ENCODE results near the gene EPS8.

Gene EPS8

DNA sequence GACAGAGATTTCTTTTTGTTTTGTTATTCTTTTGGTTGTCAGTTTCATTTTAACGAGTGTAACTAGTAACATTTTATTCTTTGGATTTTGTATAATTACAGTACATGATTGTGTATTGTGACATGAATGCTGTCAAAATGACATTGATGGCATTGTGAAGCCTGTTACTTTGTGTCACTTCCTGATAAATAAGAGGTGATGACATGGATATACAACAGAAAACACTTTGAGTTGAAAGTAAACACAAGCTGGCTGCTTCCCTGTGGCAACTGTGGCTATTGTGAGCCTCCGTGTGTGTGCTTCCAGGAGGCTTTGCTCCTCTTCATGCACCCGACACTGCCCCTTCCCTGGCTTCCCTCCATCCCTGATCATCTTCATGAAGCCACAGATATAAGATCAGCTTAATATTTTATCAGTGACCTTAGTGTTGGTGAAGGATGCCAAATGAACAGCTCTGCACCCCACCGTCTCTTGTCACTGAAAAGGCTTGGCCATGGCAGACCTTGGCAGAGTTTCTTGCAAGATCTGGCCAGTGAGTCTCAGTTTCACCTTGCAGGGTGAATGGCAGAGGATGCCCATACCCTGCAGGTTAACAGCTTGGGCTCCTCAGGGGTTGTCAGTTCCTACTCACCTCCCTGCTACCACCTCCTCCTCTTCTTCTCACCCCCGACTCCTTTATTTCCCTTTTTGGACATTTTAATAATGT lies 191.9 kb downstream of the EPS8 start:
- no peak for DNase-seq

DNA sequence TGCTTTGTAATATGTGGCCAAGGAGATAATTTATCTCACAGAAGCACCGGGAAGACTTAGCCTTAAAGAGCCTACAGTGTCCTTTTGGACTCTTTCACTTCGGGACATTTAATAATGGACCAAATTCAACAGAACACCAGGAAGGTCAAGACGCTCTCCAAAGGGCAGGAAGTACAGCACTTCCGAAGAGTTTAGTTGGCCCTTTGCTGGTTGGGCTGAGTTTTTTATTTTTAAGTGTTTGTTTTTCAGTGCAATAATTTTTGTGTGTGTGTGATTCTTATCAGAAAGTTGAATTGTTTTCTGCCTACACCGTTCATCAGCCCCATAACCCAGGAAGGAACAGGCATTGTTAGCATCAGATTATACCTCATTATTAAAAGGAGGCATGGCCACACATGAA lies 193.0 kb downstream of the EPS8 start:
- no peak for DNase-seq

DNA sequence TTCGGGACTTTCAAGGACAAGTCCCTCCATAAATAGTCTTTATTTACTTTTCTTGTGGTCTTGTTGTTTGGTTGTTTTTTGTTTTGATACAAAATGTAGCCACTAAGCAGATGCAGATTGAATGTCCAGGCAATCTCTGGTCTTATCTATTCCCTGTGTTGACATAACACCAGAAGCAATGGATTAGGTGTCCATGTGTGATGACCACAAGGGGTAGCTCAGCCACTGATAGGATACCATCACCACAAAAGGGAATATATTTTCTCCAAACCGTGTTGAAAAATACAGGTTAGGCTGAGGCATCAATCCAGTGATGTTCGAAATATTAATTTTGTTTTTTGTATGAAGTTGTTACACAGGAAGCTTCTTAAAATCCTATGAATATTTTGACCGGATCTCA lies 196.3 kb downstream of the EPS8 start:
- DNase-seq = no peak

DNA sequence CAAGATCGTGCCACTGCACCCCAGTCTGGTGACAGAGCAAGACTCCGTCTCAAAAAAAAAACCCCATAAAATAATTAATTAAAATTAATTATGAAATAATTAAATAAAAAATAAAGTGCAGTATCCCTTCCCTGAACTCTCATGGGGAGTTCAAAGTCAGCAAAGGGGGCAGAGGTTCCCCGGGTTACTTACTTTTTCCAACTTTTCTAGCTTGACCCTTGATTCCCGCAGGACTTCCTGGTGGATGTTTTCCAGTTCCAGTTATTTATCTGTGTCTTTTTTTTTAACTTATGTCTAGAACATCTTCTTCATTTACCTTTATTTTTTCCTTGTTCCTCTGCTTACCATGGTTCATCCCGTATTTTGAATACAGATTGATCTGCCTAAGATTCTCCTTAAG lies 197.4 kb downstream of the EPS8 start:
- DNase-seq = no peak

DNA sequence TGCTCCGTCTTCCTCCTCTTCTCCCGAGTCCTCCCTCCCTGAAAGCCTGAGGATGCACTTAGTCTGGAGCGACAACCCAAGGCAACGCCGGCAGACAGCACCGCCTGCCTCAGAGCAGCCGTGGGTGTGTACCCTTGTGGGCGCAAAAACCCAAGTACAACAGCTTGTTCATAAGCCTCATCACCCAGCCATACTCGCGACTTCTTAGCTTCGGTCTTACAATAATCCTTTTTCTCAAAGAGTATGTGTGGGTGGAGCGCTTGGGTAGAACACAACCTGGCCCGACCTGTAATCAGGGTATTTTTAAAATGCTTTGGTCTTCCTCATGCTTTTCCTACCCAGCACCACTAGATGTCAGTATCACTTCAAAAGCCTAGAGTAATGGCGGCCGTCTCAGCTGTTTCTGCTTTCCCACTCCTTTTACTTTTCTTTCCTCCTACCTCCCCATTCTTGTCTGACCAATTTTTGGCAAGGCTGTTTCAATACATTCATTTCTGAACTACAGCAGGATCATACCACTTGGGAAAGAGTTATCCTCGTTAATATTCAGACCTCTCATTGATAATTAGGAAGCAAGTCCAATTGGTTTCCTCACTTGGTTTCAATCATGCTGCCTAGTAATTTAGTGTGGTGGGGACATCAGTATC lies 198.9 kb downstream of the EPS8 start:
- DNase-seq = peak; percentile 28 to 46

DNA sequence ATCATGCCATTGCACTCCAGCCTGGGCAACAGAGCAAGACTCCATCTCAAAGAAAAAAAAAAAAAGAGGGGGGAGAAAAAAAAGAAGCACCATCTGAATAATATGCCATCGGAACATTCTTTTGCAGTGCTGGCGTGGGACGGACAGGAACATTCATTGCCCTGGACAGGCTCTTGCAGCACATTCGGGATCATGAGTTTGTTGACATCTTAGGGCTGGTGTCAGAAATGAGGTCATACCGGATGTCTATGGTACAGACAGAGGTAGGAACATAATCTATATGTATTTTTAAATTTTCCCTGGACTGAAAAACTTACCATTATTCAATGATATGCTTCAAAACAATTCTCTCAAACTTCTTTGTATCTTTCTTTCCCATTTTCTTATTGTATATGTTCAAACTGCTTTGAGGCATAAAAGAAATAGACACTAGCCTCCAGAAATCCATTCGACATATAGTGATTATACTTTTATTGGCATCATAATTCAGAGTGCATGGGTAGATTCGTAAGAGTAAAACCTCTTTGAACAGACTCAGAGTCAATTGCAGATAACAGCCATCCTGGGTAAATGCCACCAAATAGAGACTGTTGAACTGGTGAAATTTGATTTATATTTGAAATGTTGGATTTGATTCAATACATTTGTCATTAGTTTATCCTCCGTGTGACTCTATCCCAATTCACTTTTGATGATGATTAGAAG lies 199.7 kb downstream of the EPS8 start:
- no peak for DNase-seq

DNA sequence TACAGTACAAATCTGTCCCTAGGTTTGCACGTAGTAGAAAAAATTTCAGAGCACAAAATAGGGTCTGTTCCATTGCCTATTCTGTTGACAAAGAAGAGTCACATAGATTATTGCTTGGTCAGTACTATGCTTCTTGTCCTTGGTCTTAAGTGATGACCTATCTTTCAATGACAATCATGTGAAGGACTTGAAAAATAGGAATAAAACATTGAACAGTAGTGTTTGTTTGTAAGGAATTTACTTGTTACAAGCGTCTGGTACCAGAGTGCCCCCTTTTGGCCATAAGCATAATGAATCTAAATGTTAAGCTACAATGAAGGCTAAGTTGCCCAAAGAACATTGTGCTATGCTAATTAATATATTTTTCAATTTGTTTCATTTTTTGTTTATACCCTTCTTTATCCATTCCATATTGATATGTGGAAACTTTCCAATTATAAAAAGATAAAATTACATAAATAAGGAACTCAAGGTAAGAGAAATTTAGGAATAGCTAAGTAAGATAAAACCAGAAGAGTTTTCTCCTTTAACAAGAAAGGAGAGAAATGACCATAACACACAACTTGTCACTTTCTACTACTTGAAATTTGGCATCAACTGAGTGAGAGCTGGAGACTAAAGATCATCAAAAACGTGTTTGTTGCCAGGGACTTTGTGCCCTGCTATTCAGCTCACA lies 204.7 kb downstream of the EPS8 start:
- DNase-seq = peak in 1 of 2 donors; percentile 41

DNA sequence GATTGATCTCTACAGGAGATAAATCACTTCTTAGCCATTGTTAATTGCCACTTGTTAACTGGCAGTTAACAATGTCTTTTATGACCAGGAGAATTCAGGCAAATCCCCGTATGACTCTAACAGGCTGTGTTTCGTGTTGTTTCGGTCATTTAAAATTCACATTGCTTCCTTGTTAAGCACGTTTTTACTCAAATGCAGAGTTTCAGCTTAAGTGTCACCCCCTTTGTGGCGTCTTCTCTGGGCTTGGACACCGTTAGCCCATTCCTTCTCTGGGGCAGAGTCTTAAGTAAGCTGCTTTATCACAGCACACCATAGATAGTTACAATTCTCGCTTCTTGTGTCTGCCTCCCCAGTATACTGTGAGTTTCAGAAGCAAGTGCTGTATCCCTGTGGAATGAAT lies 205.4 kb downstream of the EPS8 start:
- no peak for DNase-seq

DNA sequence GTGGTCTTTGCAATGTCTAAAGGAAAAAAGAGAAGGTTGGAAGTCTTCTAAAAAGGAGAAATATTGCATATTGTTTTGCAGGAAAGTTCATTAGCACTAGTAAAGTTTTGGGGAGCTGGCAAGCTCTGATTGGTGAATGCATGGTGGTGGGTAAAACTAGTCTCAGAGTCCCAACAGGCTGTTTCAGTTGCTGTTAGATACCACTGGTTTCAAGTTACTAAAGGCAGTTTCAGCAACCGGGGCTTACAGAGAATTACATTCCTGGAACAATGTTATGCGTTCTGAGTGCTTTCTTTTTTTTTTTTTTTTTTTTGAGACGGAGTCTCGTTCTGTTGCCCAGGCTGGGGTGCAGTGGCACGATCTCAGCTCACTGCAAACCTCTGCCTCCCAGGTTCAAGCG lies 208.2 kb downstream of the EPS8 start:
- no peak for DNase-seq

DNA sequence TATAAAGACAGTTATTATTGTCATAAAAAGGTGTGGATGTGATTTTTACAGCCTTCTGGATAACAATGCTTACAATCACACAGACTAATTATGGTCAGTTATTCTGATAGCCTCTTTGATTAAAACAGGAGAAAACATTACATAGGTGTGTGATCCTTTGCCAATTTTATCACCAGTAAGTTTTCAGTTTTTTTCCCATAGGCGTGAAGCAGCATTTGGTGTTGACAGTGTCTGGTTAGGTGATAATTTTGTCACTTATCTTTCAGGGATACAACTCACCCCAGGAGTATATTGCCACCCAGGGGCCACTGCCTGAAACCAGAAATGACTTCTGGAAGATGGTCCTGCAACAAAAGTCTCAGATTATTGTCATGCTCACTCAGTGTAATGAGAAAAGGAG lies 208.8 kb downstream of the EPS8 start:
- no peak for DNase-seq

DNA sequence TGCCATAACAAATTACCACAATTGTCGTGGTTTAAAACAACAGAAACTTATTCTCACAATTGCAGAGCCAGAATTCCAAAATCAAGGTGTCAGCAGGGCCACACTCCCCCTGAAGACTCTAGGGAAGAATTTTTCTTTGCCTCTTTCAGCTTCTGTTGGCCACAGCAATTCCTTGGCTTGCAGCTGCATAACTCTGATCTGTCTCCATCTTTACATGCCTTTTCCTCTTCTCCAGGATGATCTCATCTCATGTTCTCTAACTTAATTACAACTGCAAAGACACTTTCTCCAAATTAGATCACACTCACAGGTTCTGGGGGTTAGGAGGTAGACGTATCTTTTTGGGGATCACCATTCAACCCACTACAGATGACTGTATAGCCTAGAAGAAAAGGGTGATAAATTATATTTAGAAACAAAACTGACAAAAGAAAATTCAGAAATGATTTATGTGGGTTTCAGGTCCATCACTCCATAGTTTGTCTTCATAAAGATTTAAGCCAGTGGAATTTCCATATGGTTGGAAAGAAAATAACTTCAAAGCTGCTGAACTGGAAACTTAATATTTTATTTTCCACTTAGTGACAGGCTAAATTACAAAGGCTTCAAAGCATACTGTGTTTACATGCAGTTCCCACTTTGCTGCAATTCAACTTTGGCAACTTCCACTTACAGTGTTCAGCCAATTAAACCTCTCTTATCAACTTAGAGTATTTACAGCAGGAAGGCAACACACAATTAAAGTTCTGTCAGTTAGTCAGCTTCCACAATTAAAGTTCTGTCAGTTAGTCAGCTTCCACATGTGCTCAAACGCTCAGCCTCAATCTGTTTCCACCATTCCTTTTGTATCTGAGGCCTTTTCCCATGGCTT lies 213.3 kb downstream of the EPS8 start:
- DNase-seq = no peak

DNA sequence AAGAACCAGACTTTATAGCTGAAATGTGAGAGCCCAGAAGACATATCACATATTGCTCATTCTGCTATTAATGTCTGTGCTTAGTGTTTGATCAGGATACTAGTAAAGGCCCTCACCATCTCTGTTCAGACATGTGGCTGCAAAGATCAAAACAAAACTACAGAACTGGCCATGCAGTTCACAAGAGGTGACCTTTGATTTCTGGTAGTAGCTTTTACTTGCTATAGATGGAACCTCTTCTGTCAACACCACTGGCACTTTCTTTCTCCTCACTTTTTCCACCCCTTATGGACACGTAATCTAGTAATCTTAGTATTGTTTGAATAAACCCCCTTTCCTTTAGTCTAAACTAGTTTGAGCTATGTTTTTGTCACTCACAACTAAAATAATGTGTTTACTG lies 214.8 kb downstream of the EPS8 start:
- DNase-seq = no peak
